HG02610 (cell line): ENCODE data around the gene HOXB2.

Experiments
- ATAC-seq: cut with Tn5 transposase; IDR thresholded peaks from one replicate; pipeline ENCODE4 v1.9.1; 2021; ENCODE audit warnings: mild to moderate bottlenecking, moderate library complexity; ENCODE audit not compliant: unreplicated experiment

The HOXB2 gene

DNA sequence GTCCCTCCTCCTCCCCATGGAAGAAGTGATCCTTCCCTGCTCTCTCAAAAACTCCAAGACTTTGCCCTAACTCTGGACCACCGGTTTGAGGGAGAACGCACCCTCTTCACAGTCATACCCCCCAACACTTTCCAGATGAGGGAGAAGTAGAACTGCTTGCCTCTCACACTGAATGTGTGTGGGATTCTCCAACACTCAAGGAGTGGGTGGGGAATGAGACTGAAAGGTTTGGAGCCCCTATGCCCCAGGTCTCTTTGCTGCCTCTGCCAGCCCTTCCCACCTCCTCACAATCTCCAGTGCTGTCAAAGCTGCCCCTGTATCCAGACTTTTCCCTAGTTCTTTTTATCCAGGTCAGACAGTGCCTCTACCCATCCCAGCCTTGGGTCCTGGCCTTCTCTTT, 21.8 kb upstream of the HOXB2 start:
- ATAC-seq, result no peak

GRCh38 chr17:48565925-48566710, 21.2 kb upstream of the HOXB2 start:
- no peak for ATAC-seq

GRCh38 chr17:48565022-48565554, 20.2 kb upstream of the HOXB2 start:
- no peak for ATAC-seq

DNA sequence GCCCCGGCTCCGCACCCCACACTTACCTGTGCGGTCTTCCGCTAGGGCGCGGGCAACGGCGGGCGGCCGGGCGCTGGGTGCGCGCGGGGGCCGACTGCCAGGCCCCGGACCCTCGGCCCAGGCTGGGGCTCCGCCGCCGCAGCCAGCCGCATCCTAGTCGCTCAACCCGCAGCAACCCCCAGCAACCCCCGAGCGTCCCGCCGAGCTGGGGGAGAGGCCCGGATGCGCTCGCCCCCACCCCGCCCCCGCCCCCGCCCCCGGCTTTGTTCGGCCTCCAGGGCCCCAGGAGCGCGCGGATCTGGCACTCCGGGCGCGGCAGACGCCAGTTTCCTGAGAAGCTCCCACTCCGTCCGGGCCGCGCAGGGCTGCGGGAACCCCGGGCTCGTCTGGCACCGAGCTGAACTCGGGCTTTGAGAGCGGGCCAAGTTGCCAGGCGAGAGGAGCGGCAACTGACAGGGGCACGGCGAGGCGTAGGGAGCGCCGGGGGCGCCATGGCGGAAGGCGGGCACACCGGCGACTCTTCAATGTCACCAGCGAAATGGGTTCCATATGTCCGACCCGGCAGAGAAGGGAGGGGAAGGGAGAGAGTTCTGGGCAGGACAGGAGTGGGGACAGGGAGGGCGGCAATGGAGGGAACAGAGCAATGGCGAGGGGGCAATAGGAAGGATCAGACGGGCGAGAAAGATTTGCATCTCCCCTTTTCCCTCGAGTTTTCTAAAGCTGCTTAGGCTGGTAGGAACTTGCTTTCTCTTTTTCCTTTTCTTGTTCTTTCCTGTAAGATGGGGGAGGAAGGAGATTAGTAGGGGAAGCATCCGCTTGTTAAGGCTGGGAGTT, 19.5 kb upstream of the HOXB2 start:
- no peak for ATAC-seq

DNA sequence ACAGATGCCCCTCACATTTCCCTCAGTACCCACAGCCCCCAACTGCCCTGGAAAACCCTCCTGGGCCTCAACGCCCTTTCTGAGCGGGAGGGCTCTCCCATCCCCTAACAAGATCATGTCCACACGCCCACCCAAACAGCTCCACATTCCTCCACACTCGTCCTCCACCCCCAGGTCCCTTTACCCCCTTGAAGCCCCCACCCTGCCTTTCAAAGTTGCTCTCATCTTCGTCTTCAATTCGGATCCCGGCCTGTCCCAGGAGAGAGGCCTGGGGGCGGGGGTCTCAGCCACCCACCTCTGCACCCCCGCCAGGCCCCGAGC, 18.9 kb upstream of the HOXB2 start:
- no peak for ATAC-seq

DNA sequence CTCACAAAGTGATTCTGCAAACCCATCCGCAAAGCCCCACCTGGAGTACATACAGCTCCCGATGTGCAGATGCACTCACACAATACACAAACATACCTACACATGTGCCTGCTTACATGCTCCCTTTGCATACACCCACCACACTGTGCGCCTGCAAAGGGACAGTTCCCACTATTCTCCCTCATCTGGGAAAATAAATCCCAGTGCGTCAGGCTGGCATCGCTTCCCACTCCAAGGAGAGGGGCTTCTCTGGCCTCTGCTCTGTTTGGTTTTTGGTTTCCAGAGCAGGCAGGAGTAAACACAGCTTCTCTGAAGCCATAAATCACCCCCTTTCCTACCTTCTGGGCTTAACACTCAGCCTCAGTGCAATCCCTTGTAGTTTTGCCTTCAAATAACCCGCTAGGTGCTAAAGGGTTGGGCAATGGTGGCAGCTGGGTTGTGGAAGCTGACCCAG, 18.5 kb upstream of the HOXB2 start:
- ATAC-seq, result no peak

DNA sequence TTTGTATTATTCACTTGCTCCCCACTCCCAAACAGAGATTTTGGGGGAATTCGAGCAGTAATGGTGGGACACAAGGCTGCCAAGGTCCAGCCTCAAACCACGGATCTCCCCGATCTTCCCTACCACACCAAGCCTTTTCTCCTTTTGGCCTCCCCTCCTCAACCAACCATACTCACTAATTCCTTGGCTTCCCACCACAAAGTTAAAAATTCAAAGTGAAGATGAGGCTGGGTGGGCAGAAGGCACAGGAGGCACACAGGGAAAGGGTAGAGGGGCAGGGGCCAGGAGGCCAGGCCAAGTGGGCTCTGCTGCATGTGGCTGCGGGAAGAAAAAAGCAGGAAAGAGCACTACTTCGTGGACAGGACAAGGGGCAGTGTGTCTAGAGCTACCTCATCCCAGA, 18.0 kb upstream of the HOXB2 start:
- ATAC-seq, result no peak

DNA sequence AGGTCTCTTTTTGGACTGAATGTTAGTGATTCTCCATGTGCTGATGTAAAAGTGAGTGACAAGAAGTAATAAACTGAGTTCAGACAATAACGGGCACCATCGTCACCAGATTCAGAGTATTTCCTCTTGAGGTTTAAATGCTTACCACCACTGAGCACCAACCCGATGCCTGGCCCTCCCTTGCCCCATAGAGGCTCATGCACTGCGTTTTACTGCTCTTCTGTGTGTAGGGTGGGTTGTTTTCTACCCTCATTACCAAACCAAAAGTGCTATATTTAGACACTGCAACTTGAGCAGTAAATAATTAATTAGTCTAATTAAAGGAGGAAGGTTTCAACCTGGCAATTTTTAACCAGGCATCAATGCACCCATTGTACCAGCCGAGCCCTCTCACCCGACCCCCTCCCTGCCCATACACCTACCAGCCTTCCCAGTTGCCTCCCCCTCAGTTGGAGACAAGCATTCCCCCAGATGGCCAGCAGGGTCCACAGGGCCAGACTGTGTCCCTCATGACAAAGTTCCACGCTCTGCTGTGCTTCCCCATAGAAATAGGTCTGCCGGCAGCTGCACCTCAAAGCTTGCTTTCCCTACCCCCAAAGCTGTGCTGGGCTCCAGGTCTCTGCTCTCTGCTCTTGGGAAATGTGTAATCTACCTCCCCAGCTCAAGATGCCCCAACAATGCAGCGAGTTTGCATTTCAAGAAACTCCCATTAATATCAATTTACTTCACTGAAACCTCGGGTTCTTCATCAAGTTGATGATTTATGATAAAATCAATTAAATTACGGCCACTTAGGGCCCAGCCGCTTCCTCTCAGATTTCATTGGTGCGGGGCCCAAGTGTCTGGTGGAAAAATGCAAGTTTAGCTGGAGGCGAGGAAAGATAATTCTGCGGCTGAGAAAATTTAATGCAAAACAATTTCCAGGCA, 17.2 kb upstream of the HOXB2 start:
- no peak for ATAC-seq

- ATAC-seq, result no peak
Measured at GRCh38 chr17:48559840-48560817, 15.2 kb upstream of the HOXB2 start.

- no peak for ATAC-seq
Measured at GRCh38 chr17:48559122-48559839, 14.4 kb upstream of the HOXB2 start.

DNA sequence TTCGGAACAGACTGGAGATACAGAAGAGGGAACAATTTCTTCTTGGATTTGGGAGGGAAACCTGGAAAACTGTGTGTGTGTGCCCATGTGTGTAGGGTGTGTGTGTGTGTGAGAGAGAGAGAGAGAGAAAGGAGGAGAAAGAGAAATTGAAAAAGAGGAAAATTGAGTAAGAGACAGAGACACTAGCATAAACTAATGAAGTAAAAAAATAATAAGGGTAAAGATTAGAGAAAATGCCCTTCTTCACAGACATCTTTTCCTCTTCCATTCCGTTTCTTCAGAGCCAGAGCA, 13.9 kb upstream of the HOXB2 start:
- ATAC-seq, result no peak

GRCh38 chr17:48558057-48558830, 13.3 kb upstream of the HOXB2 start:
- no peak for ATAC-seq

DNA sequence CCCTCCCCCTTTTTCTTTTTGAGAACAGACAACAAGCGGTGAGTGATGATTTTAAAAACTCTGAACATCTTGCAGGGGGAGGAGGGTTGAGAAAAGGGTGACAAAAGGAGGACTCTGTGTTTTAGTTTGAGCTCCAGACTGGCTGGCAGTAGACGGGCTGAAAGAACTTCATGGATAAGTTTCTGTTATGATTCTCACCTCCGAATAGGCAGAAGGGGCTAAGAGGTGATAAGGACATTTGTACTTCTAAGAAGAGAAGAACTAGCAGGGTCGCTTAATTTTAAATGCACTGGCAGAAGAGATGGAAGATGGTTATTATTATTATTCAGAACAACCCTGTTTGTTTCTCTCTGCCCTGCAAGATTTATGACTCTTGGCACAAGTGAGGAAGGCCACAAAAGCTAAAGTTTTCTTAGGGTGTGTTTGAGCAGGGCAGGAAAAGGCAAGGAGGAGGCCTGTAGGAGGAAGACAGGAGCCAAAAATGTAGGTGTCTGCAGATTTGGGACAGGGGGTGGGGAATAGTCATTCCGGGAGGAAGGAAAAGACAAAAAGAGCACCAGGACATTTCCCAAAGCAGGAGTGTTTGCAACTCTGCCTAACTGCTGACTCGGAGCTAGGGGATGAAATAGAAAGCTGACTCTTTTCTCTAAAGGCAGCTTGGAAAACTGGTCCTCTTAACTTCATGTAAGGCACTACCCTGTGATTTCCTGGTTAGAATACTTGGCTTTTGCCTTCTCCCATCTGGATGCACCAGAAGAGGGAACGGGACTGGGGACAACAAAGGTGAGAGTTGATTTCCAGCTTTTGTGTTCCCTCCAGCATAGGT, 11.9 kb upstream of the HOXB2 start:
- ATAC-seq, result no peak

GRCh38 chr17:48556229-48556575, 11.3 kb upstream of the HOXB2 start:
- no peak for ATAC-seq

DNA sequence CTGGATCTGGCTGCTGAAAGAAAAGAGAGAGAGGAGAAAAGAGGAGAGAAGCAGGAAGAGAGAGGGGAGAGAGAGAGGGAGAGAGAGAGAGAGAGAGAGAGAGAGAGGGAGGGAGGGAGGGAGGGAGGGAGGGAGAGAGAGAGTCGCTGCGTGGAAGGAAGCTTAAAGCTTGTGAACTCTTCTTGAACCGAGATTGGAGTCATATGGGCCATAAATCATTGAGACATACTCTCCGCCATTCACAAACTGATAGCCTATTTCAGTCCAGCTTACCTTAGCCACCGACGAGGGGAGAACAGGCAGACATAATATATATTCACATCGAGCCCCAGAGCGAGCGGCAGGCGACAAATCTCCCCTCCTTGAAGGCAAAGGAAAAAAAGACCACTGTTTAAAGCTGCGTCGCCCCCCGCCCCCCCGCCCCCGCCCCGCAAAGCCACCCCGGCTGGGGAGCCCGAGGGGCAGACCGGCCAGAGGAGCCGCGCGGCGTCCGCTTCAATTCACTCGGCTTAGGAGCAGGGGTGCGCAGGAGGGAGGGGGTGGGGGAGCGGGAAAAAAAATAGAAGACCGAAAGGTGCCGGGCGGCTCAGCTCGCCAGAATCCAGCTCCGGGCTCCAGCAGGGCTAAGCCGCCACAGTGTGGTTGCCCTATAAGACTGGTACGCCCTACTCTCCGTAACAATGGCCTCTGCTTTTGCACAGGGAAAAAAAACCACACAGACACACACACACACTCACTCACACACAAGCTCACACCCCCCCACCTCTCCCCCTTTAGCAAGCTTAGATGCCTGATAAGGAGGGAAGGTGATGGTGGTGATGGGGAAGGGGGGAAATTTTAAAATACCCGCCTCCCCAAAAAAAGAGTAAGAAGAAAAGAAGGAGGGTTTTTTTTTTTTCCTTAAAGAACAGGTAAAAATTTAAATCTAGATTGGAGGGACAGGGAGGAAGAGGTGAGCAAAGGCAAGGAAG, 10.6 kb upstream of the HOXB2 start:
- ATAC-seq, result no peak

DNA sequence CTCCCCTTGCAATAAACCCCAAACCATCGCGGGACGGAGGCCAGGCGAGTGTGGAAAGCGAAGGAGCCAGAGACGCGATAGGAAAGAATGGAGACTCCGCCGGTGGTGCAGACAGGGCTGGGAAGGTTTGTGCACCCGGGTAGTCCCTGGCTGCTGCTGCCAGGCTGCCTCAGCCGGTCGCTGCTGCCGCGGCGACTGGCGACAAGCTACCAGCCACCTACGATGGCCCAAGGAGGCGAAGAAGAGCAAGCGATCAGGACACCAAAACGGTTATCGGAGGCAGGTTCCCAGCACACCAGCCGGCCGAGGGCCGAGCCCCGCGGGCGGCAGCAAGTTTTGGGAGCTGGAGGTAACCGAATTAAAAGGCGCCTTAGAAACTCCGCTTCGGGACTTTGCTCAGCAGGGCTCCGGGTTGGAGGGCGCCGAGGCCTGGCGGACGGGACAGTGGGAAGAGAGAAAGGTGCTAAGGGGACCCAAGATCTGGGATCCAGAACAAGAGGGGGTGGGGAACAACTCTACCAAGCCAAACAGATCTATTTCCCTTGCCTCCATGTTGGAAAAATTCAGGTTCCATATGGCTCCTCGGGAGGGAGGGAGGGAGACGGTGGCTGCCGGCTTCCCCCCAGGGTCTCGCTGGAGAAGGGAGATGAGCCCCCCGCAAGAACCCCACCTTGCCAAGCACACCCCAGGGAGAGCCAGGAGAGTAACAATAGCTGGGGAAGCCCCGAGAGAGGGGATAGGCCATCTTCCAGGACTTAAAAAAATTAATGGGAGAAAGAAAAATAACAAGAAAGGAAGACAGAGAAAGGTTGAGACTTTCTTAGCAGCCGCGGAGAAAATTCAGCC, 9.7 kb upstream of the HOXB2 start:
- ATAC-seq, result no peak
